ENCODE results near the gene WHRN.

The WHRN gene

GRCh38 chr9:114363424-114363823 lies 141.8 kb downstream of the WHRN start:
- DNase-seq (ENCODE audit: low read depth in 1 of 2, low spot score in 1 of 2): no peak
- TF ChIP-seq REST (IDR thresholded peaks at IDR 0.05; ENCODE audit: insufficient replicate concordance, low read depth): no peak
- no peak for TF ChIP-seq CTCF (IDR thresholded peaks at IDR 0.05; ENCODE audit: insufficient read depth, low read length)
- TF ChIP-seq SPI1 (IDR thresholded peaks at IDR 0.05; ENCODE audit: borderline replicate concordance, low read depth): no peak
- no peak for TF ChIP-seq POLR2AphosphoS5 (IDR thresholded peaks at IDR 0.05; ENCODE audit: low read depth)
- no peak for TF ChIP-seq GABPA (IDR thresholded peaks at IDR 0.05; ENCODE audit: low read depth)
- Histone ChIP-seq H3K27me3 (ENCODE audit: insufficient read depth, poor library complexity, severe bottlenecking) (no peaks in the 10 kb centered on the region), H3K27ac (replicated peaks) (peak overlapping the region; percentile 77), H3K4me3 (replicated peaks; ENCODE audit: insufficient read depth, low read length) (no peak overlapping the region)

- TF ChIP-seq REST (IDR thresholded peaks at IDR 0.05; ENCODE audit: insufficient replicate concordance, low read depth): no peak
- DNase-seq (ENCODE audit: low read depth in 1 of 2, low spot score in 1 of 2): no peak
Observed at GRCh38 chr9:114362394-114362793, 142.9 kb downstream of the WHRN start.

GRCh38 chr9:114361542-114361941 lies 143.7 kb downstream of the WHRN start:
- no peak for DNase-seq (ENCODE audit: low read depth in 1 of 2, low spot score in 1 of 2)
- Histone ChIP-seq H3K27me3 (ENCODE audit: insufficient read depth, poor library complexity, severe bottlenecking) (no peaks in the 10 kb centered on the region), H3K4me3 (replicated peaks; ENCODE audit: insufficient read depth, low read length) (no peak overlapping the region), H3K27ac (replicated peaks) (no peak overlapping the region)
- TF ChIP-seq REST (IDR thresholded peaks at IDR 0.05; ENCODE audit: insufficient replicate concordance, low read depth): no peak
- TF ChIP-seq CTCF (IDR thresholded peaks at IDR 0.05; ENCODE audit: insufficient read depth, low read length): no peak
- TF ChIP-seq POLR2AphosphoS5 (IDR thresholded peaks at IDR 0.05; ENCODE audit: low read depth): no peak
- no peak for TF ChIP-seq SPI1 (IDR thresholded peaks at IDR 0.05; ENCODE audit: borderline replicate concordance, low read depth)
- TF ChIP-seq GABPA (IDR thresholded peaks at IDR 0.05; ENCODE audit: low read depth): no peak

More at GRCh38 chr9:114362394-114362793, 142.9 kb downstream of the WHRN start:
- no peak overlapping the region for H3K27ac ChIP-seq (replicated peaks)
- H3K4me3 ChIP-seq (replicated peaks; ENCODE audit: insufficient read depth, low read length): no peak overlapping the region
- H3K27me3 ChIP-seq (ENCODE audit: insufficient read depth, poor library complexity, severe bottlenecking): no peaks in the 10 kb centered on the region

GRCh38 chr9:114359801-114360200 lies 145.5 kb downstream of the WHRN start:
- H3K27me3 ChIP-seq (ENCODE audit: insufficient read depth, poor library complexity, severe bottlenecking): no peaks in the 10 kb centered on the region
- H3K4me3 ChIP-seq (replicated peaks; ENCODE audit: insufficient read depth, low read length): no peak overlapping the region
- no peak for DNase-seq (ENCODE audit: low read depth in 1 of 2, low spot score in 1 of 2)
- TF ChIP-seq CTCF (IDR thresholded peaks at IDR 0.05; ENCODE audit: insufficient read depth, low read length) (no peak), SPI1 (IDR thresholded peaks at IDR 0.05; ENCODE audit: borderline replicate concordance, low read depth) (no peak), GABPA (IDR thresholded peaks at IDR 0.05; ENCODE audit: low read depth) (no peak), REST (IDR thresholded peaks at IDR 0.05; ENCODE audit: insufficient replicate concordance, low read depth) (no peak), POLR2AphosphoS5 (IDR thresholded peaks at IDR 0.05; ENCODE audit: low read depth) (no peak)
- H3K27ac ChIP-seq (replicated peaks): no peak overlapping the region
